Activated naive CD4-positive, alpha-beta T cell (primary cell): ENCODE data around the gene KRT13.

Source experiments
- DNase-seq, 4 experiments: peaks; one replicate each; lab custom pipeline; 2025; lab: John Stamatoyannopoulos, UW

The KRT13 gene

DNA sequence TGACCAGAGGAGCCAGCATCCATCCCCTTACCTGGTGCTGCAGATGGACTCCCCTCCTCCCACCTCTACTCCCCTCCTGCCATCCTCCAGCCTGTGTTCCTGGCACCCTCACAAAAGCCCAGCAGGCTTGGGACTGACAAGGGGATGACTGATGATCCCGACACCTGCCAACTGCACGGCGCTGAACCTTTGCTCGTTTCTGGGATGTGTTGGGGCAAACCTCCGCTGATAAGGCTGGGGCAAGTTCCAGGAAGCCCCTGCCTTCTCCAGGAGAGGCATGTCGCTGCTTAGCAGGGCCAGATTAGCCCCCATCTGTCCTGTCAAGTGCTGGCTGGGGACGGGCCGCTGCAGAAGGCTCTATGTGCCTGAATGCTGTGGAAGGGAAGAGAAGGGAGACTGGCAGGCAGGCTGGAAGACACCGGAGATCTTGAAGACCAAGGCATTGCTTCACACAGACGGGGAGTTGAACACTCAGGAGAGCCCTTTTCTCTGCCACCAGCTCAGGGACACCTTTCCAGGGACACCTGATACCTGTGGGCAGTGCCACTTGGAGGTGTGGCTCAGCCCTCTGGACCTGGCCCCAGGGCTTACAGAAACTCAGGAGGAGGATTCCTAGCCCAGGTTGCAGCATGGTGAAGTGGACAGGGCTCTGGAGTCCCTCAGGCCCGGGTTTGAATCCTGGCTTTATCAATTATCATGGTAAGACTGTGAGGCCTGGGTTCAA is 14.3 kb upstream of the KRT13 start:
- DNase-seq: no peak

DNA sequence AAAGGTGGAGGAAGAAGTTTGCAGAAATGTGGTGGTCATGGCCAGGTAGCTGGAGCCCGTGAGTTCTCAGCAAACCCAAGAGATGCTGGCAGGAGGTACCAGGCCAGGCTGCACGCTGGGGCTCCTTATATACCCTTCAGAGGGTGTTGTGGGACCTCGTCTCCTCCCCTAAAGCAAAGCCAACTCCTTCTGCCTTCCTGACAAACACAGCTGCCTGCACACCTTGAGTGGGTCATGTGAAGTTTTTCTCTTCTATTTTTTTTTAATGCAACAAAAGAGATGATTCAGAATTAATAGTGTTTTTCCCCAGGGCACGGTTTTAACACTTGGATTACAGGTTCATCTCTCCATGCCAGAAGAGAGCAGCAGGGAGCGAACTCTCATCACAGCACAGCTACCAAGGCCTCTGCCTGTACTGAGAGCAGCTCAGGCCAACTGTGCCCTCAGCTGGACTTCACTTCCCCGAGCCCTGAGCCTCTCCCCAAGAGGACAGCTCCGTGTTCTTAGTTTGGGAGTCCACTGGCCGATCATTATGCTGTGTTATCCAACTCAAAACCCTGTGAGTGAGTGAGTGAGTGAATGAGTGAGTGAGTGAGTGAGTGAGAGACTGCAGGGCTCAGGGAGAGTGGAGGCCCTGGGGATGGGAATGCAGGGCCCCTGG is 13.5 kb upstream of the KRT13 start, which contains the start of gene KRT15:
Gene KRT15 (minus strand): TSS at position 102 of the 661 bp plus-strand sequence. CDS start 63 bp downstream, at position 39.
- DNase-seq: no peak

DNA sequence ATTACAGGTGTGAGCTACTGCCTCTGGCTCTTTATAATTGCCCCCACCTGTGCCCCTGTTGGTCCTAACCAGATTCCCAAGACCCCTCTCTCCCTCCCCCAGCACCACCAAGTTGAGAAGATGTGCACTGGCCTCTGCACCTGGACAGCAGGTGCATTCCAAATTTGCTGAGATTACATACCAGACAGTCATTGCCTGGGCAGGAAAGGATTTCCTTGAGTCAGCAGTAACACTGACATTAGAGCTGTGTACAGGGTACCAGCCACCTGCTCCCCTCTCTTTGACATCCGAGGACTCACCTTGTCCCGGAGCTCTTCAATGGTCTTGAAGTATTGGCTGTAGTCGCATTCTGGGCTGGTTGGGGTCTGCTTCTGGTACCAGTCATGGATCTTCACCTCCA is 12.6 kb upstream of the KRT13 start:
- DNase-seq: no peak

DNA sequence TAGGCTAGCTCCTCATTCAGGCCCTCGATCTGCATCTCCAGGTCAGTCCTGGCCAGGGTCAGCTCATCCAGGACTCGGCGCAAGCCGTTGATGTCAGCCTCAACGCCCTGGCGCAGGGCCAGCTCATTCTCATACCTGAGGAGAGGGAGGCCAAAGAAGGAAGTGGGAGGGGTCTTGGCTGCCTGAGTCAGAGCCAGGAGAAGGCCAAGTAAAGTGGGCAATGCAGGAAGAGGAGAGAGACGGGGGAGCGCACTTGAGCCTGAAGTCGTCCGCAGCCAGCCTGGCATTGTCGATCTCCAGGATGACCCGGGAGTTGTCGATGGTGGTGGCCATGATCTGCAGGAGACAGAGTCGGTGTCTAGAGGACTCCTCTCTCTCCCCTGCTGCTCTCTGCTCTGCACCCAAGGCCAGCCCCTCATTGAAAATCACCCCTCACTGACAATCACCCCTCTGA is 11.4 kb upstream of the KRT13 start:
- DNase-seq: no peak

DNA sequence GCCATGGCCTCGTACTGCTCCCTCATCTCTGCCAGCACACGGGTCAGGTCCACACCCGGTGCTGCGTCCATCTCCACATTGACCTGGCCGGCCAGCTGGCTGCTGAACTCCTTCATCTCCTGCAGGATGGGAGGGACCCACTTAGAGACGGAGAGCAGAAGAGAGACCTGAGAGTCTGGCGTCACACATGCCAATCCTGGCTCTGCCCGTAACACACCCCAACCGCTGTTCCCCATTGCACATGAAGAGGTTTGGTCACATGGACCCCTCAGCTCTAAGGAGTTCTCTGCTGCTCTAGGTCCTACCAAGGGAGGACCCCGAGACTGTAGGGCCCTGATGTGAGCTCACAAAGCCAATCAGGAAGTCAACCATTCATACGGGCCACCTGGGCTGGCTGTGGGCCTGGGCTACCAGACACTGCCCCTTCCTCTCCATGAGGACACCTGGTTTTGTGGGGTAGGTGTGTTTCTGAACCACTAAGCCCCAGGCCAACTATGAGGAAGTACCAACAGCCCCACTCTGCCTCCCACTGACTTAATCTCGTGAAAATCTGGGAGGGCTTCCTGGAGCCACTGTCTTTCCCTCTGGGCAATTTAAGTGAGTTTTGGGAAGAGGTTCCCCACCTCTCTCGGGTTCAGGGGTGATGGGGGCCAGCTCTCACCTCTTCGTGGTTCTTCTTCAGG is 10.9 kb upstream of the KRT13 start:
- DNase-seq: no peak

DNA sequence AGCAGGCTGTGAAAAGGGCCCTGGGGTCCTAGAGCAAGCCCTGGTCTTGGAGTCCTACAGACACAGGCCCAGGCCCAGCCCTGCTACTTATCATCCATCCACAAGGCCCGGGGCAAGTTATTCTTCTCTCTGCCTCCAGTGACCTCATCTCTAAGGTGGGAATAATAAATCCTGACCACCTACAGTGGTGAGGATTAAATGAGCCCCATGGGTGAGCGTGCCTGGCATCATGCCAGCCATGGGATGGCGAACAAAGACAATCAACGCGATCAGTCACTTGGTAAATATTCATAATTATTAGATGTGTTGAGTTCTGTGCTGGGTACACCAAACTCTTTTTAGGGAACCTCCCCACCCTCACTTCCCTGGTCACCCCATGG is 7.7 kb upstream of the KRT13 start:
- DNase-seq: no peak

DNA sequence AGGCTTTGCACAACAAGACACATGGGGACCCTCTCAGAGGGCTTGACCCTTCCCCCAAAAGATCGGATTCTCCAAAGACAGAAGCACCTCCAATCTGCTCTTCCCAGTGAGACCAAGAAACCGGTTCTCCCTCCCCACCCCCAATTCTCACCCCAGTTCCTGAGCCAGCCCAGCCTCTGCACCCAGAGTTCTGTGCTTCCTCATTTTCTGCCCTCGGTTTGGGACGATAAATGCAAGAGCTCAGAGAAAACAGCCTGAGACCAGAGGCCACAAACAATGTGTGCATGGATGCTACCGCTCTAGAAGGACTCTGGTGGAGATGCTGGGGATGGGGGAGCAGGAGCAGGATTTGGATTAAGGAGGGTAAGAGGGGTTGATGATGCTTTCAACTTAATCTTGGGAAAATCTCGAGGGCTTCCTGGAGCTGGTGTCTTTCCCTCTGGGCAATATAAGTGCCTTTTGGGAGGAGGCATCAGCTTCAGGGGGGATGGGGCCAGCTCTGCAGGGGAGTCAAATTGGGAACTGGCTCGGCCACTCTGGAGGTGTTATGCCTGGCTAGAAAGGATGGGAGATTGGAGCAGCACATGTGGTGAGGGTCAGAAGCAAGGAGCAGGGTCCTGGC is 7.2 kb upstream of the KRT13 start:
- DNase-seq: no peak

DNA sequence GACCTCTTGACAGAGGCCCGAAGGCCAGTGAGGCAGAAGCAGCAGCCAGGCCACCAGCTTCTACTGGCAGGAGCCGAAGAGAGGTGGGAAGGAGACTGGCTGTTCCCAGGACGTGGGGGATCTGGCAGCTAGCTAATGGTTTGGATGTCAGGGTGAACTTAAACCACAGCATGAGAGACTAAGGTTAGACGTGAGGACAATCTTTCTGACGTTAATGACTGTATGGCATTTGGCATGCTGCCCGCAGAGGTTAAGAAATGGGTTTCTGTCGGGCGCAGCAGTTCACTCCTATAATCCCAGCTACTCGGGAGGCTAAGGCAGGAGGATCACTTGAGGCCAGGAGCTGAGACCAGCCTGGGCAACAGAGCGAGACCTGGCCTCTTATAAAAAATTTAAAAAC is 6.3 kb upstream of the KRT13 start:
- DNase-seq: no peak

DNA sequence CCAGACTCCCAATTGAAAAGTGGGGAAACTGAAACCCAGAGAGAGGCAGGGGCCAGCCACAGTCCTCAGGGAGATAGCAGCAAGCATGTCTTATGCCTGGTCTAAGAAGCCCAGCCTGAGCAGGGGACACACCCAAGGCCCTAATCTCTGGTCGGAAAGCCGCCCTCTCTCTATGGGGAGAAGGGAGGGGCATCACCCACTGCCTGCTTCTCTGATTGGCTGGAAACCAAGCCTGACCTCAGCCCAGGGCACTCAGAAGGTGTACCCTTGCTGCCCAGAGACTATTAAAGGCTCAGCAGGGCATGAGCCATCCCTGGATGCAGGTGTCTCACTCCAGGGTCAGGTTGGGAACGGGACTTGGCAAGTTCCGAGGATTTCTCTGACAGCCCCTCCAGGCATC is 5.7 kb upstream of the KRT13 start:
- no peak for DNase-seq

DNA sequence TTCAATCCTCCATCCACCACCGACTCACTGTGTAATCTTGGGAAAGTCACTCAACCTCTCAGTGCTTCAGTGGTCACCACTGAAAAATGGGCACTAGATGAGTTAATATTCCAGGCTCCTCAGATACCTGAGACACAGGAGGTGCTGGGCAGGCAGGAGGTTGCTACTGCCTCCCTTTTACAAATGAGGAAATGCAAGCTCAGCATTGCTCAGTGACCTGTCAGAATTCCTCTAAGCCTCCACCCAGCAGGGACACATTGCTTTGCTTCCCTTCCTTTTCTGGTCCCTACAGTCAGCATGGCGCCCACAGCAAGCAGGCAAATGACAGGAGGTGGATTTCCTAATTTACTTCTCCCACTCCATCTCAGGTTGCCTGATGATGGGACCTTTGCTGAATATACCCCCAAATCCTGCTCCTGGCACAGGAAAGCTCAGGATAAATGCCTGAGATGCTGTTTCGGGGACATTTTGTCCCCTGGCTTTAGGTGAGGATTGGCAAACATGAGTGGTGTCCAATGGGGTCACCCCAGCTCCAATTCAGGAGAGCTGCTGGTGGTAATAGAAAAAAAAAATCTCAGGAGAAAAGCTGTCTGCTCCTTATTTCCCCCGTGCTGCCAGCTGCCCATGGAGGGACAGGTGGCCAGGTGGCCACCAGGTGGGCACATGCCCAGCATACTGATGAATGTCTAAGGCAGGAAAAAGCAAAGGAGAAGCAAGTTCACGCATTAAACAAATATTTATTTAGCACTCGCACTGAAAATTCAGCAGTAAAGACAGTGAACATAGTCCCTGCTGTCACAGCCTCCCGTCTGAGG is 5.0 kb upstream of the KRT13 start:
- DNase-seq: no peak

DNA sequence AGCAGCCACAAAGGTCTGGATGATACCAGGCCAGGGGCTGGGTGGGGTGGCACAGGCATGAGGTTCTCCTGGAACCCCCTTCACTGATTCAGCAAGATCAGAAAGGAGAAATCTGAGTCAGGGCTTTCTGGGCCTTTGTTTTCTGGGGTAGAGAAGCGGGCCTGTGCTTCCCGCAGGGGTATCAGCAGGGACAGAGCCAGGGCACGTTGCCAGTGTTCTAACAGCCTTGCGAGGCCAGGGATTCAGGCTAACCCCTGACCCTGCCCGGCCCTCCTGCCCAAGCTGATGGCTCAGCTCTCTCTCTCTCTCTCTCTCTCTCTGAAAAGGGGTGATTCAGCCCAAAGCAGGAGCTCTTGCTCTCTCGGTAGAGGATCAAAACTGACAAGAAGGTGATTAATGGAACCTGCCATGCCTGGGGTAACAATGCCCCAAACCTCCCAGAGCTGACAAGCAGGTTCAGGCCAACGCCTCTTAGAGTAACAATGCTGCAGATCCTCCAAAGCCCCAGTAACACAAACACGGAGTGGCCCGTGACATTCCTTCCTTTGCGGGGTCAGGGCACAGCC is 2.0 kb upstream of the KRT13 start:
- no peak for DNase-seq

DNA sequence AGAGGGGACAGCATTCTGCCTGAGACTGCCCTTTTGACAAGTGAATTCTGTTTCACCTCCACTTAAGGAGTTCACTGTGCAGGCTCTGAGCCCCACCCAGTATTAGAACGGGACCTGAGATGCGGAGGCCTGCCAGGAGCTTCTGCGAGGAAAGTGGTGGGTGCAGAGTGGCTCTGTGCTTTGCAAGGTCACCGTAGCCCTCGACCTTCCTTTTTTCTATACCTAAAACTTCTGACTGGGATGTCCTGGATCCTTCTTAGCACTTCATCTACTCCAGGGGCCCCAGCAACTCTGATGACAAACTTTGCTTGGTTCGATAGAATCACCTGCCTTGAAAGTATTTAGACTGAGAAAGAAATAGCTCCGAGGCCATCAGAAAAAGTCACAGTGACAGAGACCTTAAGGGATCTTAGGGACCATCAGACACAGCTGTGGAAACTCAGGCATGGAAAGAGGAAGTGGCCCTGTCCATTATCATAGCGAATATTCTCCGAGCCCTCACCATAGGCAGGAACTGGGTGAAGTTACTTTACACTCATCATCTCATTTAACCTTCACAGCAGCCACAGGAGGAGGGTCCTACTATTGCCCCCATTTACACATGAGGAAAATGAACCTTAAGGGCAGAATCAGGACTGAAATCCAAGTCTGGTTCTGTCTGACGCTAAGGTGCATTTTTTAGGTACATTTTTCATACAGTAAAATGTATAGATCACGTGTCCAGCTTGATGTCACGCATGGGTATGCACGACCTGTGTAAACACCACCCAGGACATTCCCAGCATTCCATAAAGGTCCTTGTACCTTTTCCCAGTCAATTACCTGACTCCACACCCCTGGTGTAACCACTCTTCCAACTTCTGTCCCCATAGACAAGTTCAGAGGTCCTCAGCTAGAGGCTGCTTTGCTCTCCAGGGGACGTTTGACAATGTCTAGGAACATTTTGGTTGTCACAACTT is 676 bp upstream of the KRT13 start:
- DNase-seq: no peak

DNA sequence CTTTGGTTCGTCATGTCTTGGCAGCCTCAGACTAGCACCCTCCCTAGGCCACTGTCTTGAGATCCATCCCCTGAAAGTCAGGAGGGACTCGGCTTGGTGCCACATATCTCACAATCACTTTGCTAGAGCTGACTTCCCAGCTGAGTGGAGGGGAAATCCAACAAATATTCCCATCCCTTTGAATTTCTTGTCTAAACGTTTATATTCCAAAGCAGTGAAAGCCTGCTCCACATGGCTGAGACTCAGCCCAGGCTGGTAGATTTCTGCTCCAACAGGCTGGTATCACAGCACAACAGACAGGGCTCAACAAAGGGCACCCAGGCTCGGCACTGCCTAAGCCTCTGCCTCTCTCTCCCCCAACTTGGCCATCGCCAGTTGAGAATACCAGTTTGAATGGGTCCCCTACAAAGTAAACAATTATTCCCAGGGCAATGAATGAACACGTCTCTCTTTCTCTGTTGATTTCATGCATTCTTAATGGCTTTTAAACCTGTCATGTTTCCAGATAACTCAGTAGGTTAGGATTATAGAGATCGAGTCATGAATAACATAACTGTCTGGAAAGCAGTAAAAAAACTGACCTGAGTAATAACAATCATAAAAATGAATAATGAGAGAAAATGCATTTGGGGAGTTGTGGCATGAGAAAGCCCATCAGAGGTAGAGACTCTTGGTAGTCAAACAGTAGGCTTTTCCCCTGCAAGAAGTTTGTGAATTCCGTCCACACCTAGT is 1.0 kb downstream of the KRT13 start:
- DNase-seq: no peak

DNA sequence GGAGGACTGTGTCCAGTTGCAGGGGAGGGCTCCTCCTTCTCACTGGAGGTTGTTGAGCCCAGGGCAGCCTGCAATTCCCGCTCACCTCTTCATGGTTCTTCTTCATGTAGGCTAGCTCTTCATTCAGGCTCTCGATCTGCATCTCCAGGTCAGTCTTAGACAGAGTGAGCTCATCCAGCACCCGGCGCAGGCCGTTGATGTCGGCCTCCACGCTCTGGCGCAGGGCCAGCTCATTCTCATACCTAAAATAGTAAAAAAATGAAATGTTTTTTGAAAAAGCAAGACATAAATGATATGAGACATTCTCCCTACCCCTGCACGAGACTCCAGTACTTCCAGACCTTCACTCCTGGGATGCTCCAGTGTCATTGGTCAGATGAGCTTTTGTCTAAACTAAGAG is 2.2 kb downstream of the KRT13 start:
- no peak for DNase-seq

DNA sequence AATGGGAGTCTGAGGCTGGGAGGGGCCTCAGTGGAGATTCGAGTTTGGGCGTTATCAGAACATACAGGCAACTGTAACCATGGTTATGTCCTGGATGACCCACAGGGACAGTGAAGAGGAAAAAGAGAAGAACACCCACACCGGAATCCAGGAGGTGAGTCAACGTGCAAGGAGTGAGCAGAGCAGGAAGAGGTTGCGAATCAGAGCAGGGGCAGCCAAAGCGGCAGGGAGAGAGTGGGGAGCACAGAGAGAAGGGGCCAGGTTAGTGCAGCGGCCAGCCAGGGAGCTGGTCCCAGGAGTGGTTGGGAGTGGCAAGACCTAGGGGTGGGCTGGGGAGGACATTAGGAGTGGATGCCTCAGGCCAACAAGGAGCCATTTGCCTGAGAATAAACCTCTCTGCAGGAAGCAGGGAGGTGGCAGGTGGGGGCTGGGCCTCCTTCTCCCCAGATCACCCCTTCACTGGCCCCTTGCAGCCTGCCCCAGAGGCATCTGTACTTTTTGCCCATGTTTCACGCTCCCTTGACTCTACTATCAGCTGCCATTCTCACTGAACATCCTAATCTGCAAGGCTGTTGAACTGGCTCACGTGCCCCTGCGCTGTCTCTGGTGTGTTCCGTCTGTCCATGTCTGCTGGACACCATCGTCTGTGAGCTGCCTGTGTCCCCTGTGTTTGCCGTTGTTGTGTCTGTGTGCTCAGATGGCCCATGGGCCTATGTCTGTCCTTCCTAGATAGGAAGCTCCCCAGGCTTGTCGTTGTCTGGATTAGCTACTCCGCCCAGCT is 5.1 kb downstream of the KRT13 start:
- no peak for DNase-seq

DNA sequence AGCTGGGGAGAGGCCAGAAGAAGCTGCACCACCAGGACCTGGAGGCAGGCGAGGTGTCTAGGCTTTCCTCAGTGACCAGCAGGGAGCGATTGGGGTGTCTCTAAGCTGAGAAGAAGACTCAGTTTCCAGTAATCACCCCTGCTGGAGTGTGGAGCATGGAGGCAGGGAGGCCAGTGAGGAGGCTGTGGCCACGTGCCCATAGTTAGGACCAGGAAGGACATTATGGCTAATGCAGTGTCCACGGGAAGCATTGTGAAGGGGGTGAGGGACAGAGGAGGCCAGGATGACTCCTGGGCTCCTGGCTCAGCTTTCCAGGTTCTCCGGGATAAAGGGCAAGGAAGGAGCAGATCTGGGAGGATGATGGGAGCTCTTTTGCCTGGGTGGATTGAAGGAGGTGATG is 5.7 kb downstream of the KRT13 start:
- DNase-seq: no peak

DNA sequence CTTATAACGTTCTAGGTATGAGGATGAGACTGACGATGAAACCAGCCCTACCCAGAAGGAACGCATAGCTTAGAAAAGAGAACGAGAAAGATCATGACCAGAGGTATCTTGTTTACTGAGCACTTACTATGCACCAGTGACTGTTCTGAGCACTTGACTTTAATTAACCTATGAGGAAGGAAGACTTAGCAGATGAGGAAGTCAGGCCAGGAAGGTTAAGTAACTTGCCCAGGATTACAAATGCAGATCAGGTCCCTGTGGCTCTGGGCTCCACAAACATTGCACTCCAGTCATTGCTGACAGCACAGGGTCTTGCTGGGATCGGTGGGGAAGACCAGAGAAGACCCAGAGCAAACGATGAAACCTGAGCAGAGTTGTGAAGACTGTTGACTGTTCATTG is 7.1 kb downstream of the KRT13 start:
- no peak for DNase-seq

DNA sequence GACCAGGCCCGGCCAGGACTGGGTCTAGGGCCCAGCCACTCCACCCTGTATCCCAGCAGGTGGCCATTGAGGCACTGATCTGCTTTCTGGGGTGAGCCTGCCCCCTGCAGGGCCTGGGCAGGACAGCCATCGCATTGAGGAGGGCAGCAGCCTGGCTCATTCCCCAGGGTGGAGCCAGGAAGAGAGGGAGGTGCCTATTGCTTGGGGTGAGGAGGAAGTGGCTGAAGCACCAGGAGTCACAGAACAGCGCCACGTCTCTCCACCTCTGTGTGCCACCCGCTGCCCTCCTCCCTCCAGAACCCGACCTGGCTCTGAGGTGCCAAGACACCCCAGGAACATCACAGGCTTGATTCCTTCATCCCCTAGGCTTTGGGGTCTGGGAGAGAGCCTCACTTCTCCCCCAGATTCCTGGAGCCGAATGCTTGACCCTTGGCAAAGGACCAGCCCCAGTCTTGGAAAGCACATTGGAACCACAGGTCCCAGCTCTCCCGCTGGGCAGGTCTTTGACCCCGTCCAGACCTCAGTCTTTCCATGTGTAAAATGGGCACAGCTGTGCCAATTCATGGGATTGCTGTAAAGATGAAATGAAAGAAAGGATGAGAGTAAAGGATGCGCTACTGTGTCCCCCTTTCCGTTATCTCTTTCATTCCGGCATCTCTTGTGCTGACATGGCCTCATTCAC is 8.5 kb downstream of the KRT13 start:
- DNase-seq: peak in 2 of 4 experiments; percentile 18 to 43
